Stimulated activated CD8-positive, alpha-beta memory T cell treated with anti-CD3 and anti-CD28 coated beads, Interleukin-12 subunit alpha, Interleukin-12 subunit beta, amount 100 ng/mL, for 1 hour (primary cell): Measurements from ENCODE around the gene DTD1.

Experiments used
- DNase-seq: peaks from one replicate; pipeline ENCODE4 v3.0.0-alpha.2; 2020; ENCODE audit warnings: low read depth

The DTD1 gene

GRCh38 chr20:18615020-18615650 lies 27.3 kb downstream of the DTD1 start:
- DNase-seq, result no peak

- DNase-seq, result no peak
Observed at GRCh38 chr20:18621004-18621403, 33.1 kb downstream of the DTD1 start.

- no peak for DNase-seq
Observed at GRCh38 chr20:18623156-18623910, 35.5 kb downstream of the DTD1 start.

- DNase-seq, result no peak
Observed at GRCh38 chr20:18624948-18625347, 37.1 kb downstream of the DTD1 start.

GRCh38 chr20:18625907-18626655 lies 38.2 kb downstream of the DTD1 start:
- no peak for DNase-seq

- no peak for DNase-seq
Observed at GRCh38 chr20:18628330-18628920, 40.6 kb downstream of the DTD1 start.

GRCh38 chr20:18632196-18632789 lies 44.4 kb downstream of the DTD1 start:
- peak; percentile 5 for DNase-seq

- DNase-seq, result no peak
Observed at GRCh38 chr20:18633411-18633810, 45.6 kb downstream of the DTD1 start.

- no peak for DNase-seq
Observed at GRCh38 chr20:18634501-18634900, 46.6 kb downstream of the DTD1 start.

- DNase-seq, result no peak
Observed at GRCh38 chr20:18635380-18635779, 47.5 kb downstream of the DTD1 start.

- no peak for DNase-seq
Observed at GRCh38 chr20:18637224-18637623, 49.4 kb downstream of the DTD1 start.

GRCh38 chr20:18638768-18639167 lies 50.9 kb downstream of the DTD1 start:
- DNase-seq, result no peak

- DNase-seq, result no peak
Observed at GRCh38 chr20:18639501-18639979, 51.7 kb downstream of the DTD1 start.

GRCh38 chr20:18645196-18645745 lies 57.4 kb downstream of the DTD1 start:
- DNase-seq, result no peak

GRCh38 chr20:18645851-18646250 lies 58.0 kb downstream of the DTD1 start:
- DNase-seq, result no peak

GRCh38 chr20:18647777-18648176 lies 59.9 kb downstream of the DTD1 start:
- DNase-seq, result no peak

GRCh38 chr20:18650224-18650623 lies 62.4 kb downstream of the DTD1 start:
- DNase-seq, result no peak

GRCh38 chr20:18653736-18654447 lies 66.0 kb downstream of the DTD1 start:
- DNase-seq, result no peak

- no peak for DNase-seq
Observed at GRCh38 chr20:18654448-18654773, 66.6 kb downstream of the DTD1 start.

- DNase-seq, result no peak
Observed at GRCh38 chr20:18657575-18657974, 69.7 kb downstream of the DTD1 start.
